ENCODE data around the gene MYO5B. TPM values are rescaled to one million over a fixed set of nuclear protein-coding genes. Genes with fewer than 3 reads are reported as not detected.
A peak's percentile ranks its signal among the peaks of the same experiment; 100 is the strongest.

The MYO5B gene
- total and polyA plus RNA-seq, 9 of the 15 experiments (the other 6 are each of a cell fraction or from before 2014, with no cell fraction given): 0.07 to 0.42 (median 0.28) TPM

DNA sequence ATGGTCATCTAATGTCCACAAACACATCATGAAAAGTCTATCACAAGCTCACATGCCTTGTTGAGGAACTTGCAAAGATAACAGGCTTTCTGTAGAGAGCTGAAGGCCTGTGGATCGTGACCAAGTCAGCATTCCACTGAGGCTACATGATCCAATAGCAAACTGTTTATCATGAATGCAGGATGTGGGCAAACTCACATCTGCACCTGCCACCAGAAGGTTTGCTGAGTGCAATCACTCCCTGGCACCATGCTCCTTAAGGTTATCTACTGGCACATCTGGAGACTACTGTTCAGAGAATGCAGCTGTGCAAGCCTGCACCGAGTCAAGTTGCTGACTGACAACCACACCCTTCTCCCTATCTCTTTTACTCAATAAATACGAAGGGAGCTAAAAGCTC lies 314.3 kb downstream of the MYO5B start (continued):
- TF ChIP-seq, protein P1, sequence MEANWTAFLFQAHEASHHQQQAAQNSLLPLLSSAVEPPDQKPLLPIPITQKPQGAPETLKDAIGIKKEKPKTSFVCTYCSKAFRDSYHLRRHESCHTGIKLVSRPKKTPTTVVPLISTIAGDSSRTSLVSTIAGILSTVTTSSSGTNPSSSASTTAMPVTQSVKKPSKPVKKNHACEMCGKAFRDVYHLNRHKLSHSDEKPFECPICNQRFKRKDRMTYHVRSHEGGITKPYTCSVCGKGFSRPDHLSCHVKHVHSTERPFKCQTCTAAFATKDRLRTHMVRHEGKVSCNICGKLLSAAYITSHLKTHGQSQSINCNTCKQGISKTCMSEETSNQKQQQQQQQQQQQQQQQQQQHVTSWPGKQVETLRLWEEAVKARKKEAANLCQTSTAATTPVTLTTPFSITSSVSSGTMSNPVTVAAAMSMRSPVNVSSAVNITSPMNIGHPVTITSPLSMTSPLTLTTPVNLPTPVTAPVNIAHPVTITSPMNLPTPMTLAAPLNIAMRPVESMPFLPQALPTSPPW (CRISPR knock-in tag; IDR thresholded peaks at IDR 0.05): no peak
- TF ChIP-seq NKRF (IDR thresholded peaks at IDR 0.05; ENCODE audit: borderline replicate concordance) (no peak), TEAD4 (IDR thresholded peaks at IDR 0.05; ENCODE audit: low read length) (peak; percentile 92), TEAD4 (CRISPR knock-in tag; IDR thresholded peaks at IDR 0.05; ENCODE audit: borderline replicate concordance) (no peak), CEBPB (tag; IDR thresholded peaks at IDR 0.05) (peak; percentile 87), DPF2 (IDR thresholded peaks at IDR 0.05) (0 out of 2 replicates have a peak, but pooled peaks have one; percentile 20), ZNF589 (CRISPR knock-in tag; IDR thresholded peaks at IDR 0.05; ENCODE audit: low read depth) (peak; percentile 61; the same call in 1 of the 2 replicates), PTRF (tag; IDR thresholded peaks at IDR 0.05) (no peak), ZNF175 (CRISPR knock-in tag; IDR thresholded peaks at IDR 0.05; ENCODE audit: low read depth) (peak; percentile 60; the same call in 1 of the 2 replicates), ZNF311 (CRISPR knock-in tag; IDR thresholded peaks at IDR 0.05) (0 out of 2 replicates have a peak, but pooled peaks have one; percentile 26), PHTF2 (CRISPR knock-in tag; IDR thresholded peaks at IDR 0.05) (no peak)
- TF ChIP-seq, protein P2, sequence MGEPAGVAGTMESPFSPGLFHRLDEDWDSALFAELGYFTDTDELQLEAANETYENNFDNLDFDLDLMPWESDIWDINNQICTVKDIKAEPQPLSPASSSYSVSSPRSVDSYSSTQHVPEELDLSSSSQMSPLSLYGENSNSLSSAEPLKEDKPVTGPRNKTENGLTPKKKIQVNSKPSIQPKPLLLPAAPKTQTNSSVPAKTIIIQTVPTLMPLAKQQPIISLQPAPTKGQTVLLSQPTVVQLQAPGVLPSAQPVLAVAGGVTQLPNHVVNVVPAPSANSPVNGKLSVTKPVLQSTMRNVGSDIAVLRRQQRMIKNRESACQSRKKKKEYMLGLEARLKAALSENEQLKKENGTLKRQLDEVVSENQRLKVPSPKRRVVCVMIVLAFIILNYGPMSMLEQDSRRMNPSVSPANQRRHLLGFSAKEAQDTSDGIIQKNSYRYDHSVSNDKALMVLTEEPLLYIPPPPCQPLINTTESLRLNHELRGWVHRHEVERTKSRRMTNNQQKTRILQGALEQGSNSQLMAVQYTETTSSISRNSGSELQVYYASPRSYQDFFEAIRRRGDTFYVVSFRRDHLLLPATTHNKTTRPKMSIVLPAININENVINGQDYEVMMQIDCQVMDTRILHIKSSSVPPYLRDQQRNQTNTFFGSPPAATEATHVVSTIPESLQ (CRISPR knock-in tag; IDR thresholded peaks at IDR 0.05): no peak
- TF ChIP-seq, protein P3, sequence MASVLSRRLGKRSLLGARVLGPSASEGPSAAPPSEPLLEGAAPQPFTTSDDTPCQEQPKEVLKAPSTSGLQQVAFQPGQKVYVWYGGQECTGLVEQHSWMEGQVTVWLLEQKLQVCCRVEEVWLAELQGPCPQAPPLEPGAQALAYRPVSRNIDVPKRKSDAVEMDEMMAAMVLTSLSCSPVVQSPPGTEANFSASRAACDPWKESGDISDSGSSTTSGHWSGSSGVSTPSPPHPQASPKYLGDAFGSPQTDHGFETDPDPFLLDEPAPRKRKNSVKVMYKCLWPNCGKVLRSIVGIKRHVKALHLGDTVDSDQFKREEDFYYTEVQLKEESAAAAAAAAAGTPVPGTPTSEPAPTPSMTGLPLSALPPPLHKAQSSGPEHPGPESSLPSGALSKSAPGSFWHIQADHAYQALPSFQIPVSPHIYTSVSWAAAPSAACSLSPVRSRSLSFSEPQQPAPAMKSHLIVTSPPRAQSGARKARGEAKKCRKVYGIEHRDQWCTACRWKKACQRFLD (CRISPR knock-in tag; IDR thresholded peaks at IDR 0.05): 0 out of 2 replicates have a peak, but pooled peaks have one; percentile 30
